Neural crest cell (in vitro differentiated cells): ENCODE data around the gene ATF6. TPM values are rescaled to one million over a fixed set of nuclear protein-coding genes. Genes with fewer than 3 reads are reported as not detected.

Source experiments
- DNase-seq: peaks from one replicate; pipeline ENCODE4 v3.0.0; 2021; ENCODE audit warnings: low read depth, mixed read lengths, low spot score
- H3K27ac Mint-ChIP-seq: one replicate; pipeline ENCODE4 v1.8.0; 2021; ENCODE audit warnings: mild to moderate bottlenecking, mixed read lengths; ENCODE audit not compliant: unreplicated experiment
- H3K27me3 Mint-ChIP-seq: 2 replicates; pipeline ENCODE4 v1.8.0; 2021; ENCODE audit warnings: low read depth, mild to moderate bottlenecking, mixed read lengths
- H3K36me3 Mint-ChIP-seq: 2 replicates; pipeline ENCODE4 v1.8.0; 2021; ENCODE audit warnings: low read depth, mild to moderate bottlenecking, mixed read lengths
- H3K4me1 Mint-ChIP-seq: 2 replicates; pipeline ENCODE4 v1.8.0; 2021; ENCODE audit warnings: mixed read lengths
- H3K4me3 Mint-ChIP-seq: one replicate; pipeline ENCODE4 v1.8.0; 2021; ENCODE audit warnings: mild to moderate bottlenecking, mixed read lengths
- H3K9me3 Mint-ChIP-seq: 2 replicates; pipeline ENCODE4 v1.8.0; 2021; ENCODE audit warnings: mixed read lengths
- total RNA-seq: library from RNA; stranded (reverse); gene quantifications from 2 replicates; pipeline ENCODE4 v1.2.1, GENCODE V29; 2021
- TF ChIP-seq, protein P1 (sequence below): fragments of 200-600 bp; sonication (generic); conservative IDR thresholded peaks from 2 replicates; pipeline ENCODE4 v1.5.0; 2021; ENCODE audit warnings: antibody characterized with exemption, mild to moderate bottlenecking

Gene ATF6
- total RNA-seq, 1 donor from 2014 or later, result 17.8 TPM

DNA sequence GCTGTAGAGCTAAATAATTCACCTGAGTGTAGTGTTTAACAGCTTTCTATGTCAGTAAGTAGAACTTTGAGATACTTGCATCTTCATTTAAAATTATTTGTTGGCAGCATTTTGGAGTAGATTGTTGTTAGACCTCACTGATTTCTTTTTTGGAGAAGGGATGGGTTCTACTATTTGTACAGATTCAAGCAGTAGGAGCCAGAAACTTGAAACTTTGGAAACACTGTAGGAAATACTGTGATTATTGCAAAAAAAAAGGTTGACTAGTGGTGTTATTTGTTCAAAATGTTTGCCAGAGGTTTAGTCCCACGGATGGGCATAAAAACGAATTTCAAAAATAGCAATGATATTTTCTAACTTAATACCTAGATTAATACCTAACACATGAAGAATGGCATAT, 102.7 kb downstream of the ATF6 start:
- Mint-ChIP-seq H3K27ac (no peak overlapping the region), H3K4me1 (no peaks in the 10 kb centered on the region), H3K27me3 (no peaks in the 10 kb centered on the region), H3K36me3 (no peaks in the 10 kb centered on the region), H3K9me3 (no peaks in the 10 kb centered on the region), H3K4me3 (no peak overlapping the region)
- no peak for DNase-seq
- TF ChIP-seq, protein P1, sequence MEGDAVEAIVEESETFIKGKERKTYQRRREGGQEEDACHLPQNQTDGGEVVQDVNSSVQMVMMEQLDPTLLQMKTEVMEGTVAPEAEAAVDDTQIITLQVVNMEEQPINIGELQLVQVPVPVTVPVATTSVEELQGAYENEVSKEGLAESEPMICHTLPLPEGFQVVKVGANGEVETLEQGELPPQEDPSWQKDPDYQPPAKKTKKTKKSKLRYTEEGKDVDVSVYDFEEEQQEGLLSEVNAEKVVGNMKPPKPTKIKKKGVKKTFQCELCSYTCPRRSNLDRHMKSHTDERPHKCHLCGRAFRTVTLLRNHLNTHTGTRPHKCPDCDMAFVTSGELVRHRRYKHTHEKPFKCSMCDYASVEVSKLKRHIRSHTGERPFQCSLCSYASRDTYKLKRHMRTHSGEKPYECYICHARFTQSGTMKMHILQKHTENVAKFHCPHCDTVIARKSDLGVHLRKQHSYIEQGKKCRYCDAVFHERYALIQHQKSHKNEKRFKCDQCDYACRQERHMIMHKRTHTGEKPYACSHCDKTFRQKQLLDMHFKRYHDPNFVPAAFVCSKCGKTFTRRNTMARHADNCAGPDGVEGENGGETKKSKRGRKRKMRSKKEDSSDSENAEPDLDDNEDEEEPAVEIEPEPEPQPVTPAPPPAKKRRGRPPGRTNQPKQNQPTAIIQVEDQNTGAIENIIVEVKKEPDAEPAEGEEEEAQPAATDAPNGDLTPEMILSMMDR, result no peak

DNA sequence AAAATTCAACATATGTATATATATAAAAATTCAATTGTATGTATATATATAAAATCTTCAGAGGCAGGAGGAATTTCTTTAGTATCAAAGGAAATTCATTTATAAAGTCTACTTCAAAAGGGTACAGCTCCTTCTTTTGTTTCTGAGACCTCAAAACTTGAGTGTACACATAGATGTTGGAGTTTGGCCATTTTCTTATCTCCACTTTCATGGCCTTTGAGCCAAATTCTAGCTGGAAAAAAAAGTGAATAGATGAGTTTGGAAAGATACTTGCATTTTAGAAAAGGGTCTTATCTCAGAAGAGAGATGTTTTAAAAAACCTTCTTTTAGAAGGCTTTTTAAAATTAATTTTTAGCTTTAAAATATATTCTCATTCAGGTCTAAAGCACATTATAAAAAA, 103.2 kb downstream of the ATF6 start:
- H3K4me1 Mint-ChIP-seq, result no peaks in the 10 kb centered on the region
- DNase-seq, result no peak
- H3K27me3 Mint-ChIP-seq, result no peaks in the 10 kb centered on the region
- H3K36me3 Mint-ChIP-seq, result no peaks in the 10 kb centered on the region
- no peak overlapping the region for H3K4me3 Mint-ChIP-seq
- no peak overlapping the region for H3K27ac Mint-ChIP-seq
- TF ChIP-seq, protein P1, result no peak
- H3K9me3 Mint-ChIP-seq, result no peaks in the 10 kb centered on the region

DNA sequence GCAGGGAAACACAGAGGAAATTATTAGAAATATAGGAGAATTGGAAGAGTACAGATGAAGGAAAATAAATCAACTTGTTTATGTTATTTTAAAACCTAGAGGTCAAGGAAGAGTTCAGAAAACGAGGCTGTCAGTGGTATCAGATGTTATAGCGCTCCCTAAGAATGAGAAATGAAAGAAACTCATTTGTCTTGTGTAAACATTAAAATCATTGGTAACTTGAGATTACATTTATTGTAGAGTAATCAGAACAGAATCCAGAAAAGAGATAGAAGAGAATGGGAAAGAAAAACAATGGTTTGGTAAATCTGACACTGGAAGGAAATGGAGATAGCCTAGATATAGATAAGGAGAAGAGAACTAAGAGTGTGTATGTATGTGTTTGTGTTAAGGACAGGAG, 106.4 kb downstream of the ATF6 start:
- no peak overlapping the region for H3K4me3 Mint-ChIP-seq
- H3K27ac Mint-ChIP-seq, result no peak overlapping the region
- TF ChIP-seq, protein P1, result no peak
- no peaks in the 10 kb centered on the region for H3K4me1 Mint-ChIP-seq
- H3K36me3 Mint-ChIP-seq, result no peaks in the 10 kb centered on the region
- no peaks in the 10 kb centered on the region for H3K9me3 Mint-ChIP-seq
- H3K27me3 Mint-ChIP-seq, result no peaks in the 10 kb centered on the region
- DNase-seq, result no peak

DNA sequence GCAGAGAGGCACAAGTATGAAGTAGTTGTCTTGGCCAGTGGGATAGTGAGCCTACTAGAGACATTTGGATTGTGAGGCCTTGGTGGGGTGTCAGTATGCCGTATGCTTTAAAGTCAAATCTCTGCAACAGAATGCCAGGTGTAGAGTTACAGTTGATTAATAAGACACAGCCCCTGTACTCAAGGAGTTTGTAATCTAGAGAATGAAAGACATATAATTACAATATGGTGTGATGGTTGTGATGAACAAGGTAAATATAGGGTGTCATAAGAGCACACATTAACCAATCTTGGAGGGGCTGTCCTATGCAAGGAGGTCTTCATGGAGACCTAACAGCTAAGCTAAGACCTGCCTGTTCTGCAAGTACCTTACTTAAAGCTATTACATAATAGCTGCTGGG, 113.1 kb downstream of the ATF6 start:
- no peaks in the 10 kb centered on the region for H3K9me3 Mint-ChIP-seq
- H3K4me1 Mint-ChIP-seq, result no peaks in the 10 kb centered on the region
- no peaks in the 10 kb centered on the region for H3K27me3 Mint-ChIP-seq
- TF ChIP-seq, protein P1, result no peak
- H3K4me3 Mint-ChIP-seq, result no peak overlapping the region
- no peak overlapping the region for H3K27ac Mint-ChIP-seq
- H3K36me3 Mint-ChIP-seq, result no peaks in the 10 kb centered on the region
- no peak for DNase-seq

DNA sequence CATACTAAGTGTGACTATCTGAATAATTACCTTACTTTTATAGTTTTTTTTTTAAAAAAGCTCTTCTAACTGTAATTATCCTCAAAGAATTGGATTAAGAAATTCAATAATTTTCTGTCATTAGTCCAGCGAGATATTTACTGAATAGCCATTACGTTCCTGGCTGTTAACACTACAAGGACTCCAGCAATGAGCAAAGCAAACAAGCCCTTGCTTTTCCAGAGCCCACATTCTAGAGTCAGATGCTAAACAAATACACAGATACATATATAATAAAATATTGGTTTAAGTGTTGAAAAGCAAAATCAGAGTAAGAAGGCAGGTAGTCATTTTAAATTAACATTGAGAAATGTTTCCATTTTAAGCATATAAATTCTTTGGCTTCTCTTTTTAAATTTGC, 118.4 kb downstream of the ATF6 start:
- Mint-ChIP-seq H3K27ac (no peak overlapping the region), H3K4me1 (no peaks in the 10 kb centered on the region), H3K4me3 (no peak overlapping the region), H3K27me3 (no peaks in the 10 kb centered on the region), H3K36me3 (peaks cover 3% of the 10 kb centered on the region), H3K9me3 (no peaks in the 10 kb centered on the region)
- TF ChIP-seq, protein P1, result no peak
- DNase-seq, result no peak

- H3K27me3 Mint-ChIP-seq, result no peaks in the 10 kb centered on the region
- peaks cover 7% of the 10 kb centered on the region for H3K36me3 Mint-ChIP-seq
- no peak overlapping the region for H3K27ac Mint-ChIP-seq
- H3K9me3 Mint-ChIP-seq, result peaks cover 2% of the 10 kb centered on the region
- TF ChIP-seq, protein P1, result no peak
- H3K4me3 Mint-ChIP-seq, result no peak overlapping the region
- no peaks in the 10 kb centered on the region for H3K4me1 Mint-ChIP-seq
- DNase-seq, result no peak
Observed at GRCh38 chr1:161885003-161885402, 118.9 kb downstream of the ATF6 start.
